Iris pigment epithelial cell (primary cell): ENCODE measurements around the gene CDKL1.
"Not testable (repeated sequence)": the region's sequence is repeated elsewhere in the genome, so short reads cannot be mapped to it uniquely, and the experiment has no call there.

Source experiments
- DNase-seq: peaks from one replicate; pipeline ENCODE4 v3.0.0-alpha.2; 2011; ENCODE audit warnings: low read depth

CDKL1 gene

GRCh38 chr14:50356283-50356682 is 40.4 kb downstream of the CDKL1 start:
- DNase-seq: not testable (repeated sequence)

DNA sequence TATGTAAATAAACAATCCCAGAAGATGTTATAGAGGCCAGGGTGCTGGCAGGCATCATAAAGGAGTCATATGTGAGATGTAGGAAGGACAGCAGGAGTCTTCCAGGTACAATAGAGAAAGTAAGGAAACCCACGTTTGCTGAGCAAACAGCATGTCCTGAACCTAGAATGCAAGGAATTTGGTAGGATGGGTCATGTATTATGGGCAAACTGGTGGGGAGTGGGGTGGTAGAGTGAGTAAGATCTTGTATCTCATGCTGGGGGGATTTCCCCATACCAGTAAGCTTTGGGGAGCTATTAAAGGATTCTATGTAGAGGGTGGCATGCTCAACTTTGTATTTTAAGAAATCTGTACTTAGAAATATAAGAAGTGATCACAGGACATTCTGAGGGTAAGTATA is 41.0 kb downstream of the CDKL1 start:
- no peak for DNase-seq

DNA sequence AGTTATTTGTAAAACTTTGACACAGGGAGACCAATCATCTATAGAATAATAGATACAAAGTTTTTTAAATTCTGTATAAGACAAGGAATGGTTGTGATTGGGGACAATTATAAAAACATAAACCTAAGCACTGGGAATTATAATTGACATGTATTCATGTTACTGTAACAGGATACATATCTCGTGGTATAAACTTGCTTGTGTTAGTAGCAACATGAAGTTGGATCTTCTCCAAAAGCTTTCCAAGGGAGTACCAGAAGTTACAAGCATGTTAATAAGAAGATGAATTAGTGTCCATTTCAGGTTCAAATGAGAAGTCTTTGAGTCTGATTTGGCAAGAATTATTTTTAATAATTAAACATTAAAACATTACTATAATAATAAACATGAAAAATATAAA is 42.2 kb downstream of the CDKL1 start:
- DNase-seq: peak; percentile 64

DNA sequence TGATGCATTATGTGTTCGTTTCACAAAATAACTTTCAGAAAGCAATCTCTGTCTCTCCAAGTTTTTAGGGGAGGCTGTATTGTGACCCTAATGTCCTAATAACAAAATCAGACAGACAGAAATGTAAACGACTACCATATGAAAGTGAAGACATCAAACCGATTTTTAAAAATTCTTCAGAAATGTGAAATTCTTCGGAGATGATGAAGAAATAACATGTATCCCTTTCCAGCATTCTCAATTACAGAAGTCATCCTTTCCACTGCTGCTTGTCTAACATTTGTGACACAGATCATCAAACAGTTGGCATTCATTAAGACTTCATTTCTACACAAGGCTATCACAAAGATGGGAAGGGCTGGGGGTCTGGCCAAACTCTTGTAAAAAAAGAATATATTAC is 43.6 kb downstream of the CDKL1 start:
- DNase-seq: peak; percentile 58

GRCh38 chr14:50352584-50352983 is 44.1 kb downstream of the CDKL1 start:
- no peak for DNase-seq

DNA sequence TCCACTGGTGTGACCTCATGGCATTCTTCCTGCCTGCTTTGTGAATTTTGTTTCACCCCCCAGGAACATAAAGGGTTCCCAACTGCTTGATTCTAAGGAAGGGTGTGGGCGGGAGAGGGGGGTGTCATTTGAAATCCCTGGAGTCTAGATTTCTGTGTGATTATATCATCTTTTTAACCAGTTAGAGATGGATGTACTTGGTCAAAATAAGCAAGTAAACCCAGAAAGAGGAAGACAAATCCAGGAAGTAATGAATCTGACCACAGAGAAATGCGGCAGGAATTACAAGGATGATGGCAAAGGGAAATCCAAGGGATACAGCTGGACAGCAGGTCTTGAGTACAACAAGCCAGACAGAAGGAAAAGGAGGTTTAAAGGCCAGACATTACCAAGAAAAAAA is 45.7 kb downstream of the CDKL1 start:
- peak; percentile 33 for DNase-seq

DNA sequence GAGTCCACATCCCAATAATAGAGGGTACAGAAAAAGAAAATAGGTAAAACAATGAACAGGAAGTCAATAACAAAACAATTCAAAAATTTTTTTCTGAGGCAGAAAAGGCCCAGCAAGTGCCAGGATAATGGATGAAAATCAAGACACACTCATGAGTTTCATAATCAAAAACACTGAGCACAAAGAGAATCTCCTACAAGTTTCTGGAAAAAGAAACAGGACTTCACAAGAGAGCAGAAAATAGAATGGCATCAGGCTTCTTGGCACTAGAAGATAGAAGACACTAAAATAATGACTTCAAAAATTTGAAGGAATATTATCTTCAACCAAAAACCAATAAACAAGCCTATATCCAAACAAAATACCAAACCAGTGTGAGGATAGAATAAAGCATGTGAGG is 47.7 kb downstream of the CDKL1 start:
- no peak for DNase-seq

DNA sequence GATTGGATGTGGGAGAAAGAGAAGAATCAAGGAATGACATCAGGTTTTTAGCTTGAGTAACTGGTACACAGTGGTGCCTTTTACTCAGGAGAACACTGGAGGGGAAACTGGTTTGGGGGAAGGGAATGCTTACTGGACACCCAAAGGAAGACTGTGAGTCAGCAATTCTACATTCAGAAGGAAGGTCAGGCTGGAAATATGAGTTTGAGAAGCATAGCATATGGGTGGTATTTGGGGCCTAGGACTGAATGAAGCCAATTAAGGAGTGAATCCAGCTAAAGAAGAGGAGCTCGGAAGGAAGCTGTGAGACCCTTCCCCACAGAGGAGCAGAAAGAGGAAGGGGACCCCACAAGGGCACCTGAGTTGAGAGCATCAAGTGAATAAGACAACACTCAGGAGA is 49.2 kb downstream of the CDKL1 start:
- DNase-seq: peak; percentile 81

DNA sequence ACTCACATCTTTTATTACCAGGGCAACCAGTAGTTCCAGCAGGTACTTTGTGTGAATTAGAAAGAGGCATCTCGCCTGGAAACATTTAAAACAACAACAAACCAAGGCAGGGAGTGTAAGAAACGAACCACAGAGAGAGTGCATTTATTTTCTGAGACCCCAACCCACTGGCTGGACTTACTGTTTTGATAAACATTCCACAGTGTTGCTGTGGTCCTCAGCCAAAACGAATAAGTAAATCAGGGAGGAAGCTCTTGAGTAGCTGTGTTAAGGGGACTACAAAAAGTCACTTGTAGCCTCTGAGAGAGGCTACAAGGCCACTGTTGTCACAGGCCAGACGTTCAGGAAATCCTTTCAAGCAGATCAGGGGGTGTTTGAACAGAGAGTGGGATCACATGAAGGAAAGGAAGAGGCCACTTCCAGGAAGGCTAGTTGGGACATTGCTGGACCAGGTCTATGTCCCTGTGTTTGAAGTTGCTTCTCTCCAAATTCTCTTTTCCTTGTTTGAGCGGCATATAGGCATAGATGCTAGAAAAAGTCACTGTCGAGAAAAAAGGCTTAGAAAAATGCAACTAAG is 50.7 kb downstream of the CDKL1 start:
- no peak for DNase-seq

- DNase-seq: peak; percentile 73
Measured at GRCh38 chr14:50344876-50345563, 51.7 kb downstream of the CDKL1 start.

- DNase-seq: peak; percentile 47
Measured at GRCh38 chr14:50344116-50344775, 52.4 kb downstream of the CDKL1 start.

GRCh38 chr14:50343434-50343833 is 53.2 kb downstream of the CDKL1 start:
- DNase-seq: no peak

DNA sequence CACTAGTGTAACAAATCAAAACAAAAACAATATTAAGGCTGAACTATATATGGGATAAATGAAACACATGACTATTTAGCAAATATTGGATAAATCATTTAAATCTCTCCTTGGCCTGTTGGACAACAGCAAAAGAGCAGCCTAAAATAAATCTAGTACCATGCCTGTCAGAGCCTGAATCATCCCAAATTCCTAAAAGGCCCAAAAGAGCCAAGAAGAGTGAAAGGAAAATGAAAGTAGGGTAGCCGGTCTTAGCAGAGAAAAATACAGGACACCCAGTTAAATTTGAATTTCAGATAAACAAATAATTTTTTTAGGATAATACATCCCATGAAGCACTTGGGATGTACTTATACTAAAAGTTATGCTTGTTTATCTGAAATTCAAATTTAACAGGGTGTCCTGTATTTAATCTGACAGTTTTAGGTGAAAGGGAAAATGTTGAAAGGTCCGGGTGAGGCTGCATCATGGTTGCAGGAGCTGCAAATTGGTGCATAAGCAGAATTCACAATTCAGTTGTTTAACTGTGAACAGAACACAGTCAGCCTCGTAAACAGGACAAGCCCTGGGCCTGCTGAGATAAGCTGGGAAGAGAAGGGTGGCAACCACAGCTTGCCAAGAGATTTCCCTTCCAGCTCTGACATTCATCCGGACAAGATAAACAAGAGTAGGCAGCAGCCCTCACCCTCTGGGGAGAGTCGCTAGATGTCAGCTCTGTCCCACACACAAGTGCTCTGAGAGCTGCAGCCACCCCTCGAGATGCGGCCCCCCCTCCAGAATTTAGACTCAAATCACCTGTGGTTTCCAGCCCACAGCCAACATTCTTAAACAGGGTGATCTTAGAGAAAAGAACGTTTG is 54.2 kb downstream of the CDKL1 start:
- DNase-seq: peak; percentile 83

DNA sequence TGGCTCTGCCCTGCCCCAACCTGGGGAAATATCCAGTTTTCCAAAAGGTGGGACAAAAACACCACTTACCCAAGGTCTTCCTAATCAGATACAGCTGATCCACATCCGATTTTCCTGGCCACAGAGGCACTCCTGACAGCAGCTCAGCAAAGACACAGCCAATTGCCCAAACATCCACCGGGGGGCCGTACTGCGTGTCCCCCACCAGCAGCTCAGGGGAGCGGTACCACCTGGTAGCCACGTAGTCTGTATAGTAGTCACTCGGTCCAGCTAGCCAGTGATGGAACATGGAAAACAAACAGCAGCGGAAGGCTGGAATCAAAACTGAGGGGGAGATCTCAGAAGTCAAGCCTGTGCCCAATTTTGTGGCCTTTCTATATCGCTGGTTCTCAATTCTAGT is 55.7 kb downstream of the CDKL1 start:
- no peak for DNase-seq

DNA sequence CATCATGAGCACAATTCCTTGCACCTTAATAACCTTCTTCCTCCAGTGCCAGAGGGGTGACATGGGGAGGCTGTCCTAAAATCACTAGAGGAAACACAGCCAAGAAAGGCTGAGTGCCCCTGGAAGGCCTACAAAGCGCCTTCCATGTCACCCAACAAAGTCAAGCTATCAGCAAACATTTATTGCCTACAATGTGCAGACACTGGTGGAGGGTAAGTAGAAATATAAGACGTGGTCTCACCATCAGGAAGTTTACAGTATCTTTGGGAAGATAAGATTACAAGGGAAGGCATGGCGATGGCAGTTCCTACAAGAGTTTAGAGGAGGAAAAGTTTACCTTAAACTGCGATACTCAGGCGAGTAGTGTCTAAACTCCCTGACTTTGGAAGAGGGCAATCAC is 56.6 kb downstream of the CDKL1 start:
- DNase-seq: no peak

GRCh38 chr14:50339178-50339804 is 57.4 kb downstream of the CDKL1 start:
- DNase-seq: no peak

- DNase-seq: no peak
Measured at GRCh38 chr14:50338587-50338986, 58.1 kb downstream of the CDKL1 start.

GRCh38 chr14:50335989-50336824 is 60.5 kb downstream of the CDKL1 start:
- DNase-seq: peak; percentile 49

- peak; percentile 66 for DNase-seq
Measured at GRCh38 chr14:50335389-50335788, 61.3 kb downstream of the CDKL1 start.

DNA sequence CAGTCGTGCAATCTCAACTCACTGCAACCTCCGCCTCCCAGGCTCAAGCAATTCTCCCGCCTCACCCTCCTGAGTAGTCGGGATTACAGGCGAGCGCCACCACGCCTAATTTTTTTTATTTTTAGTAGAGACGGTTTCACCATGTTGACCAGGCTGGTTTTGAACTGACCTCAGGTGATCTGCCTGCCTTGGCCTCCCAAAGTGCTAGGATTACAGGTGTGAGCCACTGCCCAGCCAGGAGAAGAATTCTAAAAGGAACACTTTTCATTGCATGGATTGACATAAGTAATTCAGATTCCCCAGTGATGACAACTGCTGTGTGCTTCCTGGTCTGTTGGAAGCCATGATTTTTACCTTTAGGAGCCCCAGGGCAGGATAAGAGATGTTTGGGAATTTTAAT is 62.5 kb downstream of the CDKL1 start:
- DNase-seq: no peak

DNA sequence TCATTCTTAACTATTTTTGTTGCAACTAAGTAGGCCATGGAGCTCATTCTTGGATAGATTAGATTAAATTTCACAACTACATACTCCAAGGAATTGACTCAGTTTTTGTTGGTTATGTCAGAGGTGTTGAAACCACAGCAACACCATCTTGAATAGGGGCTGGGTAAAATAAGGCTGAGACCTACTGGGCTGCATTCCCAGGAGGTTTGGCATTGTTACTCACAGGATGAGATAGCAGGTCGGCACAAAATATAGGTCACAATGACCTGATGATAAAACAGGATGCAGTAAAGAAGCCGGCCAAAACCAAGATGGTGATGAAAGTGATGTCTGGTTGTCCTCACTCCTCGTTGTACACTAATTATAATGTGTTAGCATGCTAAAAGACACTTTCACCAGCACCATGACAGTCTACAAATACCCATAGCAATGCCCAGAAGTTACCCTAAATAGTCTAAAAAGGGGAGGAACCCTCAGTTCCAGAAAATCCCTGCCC is 63.6 kb downstream of the CDKL1 start:
- peak; percentile 94 for DNase-seq
